HL-60 (cell line): ENCODE results near the gene ZNF26.

Experiments
- DNase-seq, 2 experiments: peaks; one replicate each; pipeline ENCODE4 v3.0.0-alpha.2; 2010 to 2020; ENCODE audit warnings: low read depth in 1 of 2, low spot score in 1 of 2
- H3K27ac ChIP-seq: fragments of 250-450 bp; sonication (Bioruptor Pico); replicated peaks from 2 replicates; pipeline ENCODE4 v1.5.1; 2020; ENCODE audit warnings: mild to moderate bottlenecking, moderate library complexity
- H3K27me3 ChIP-seq: fragments of 250-450 bp; sonication (Bioruptor Pico); 2 replicates; pipeline ENCODE4 v1.5.1; 2021; ENCODE audit warnings: mild to moderate bottlenecking, moderate library complexity; ENCODE audit not compliant: insufficient read depth, poor library complexity, severe bottlenecking
- H3K4me3 ChIP-seq: replicated peaks from 2 replicates; pipeline ENCODE4 v1.5.1; 2011; ENCODE audit warnings: mild to moderate bottlenecking, control low read depth, low read length; ENCODE audit not compliant: insufficient read depth
- GABPA ChIP-seq: IDR thresholded peaks from 2 replicates; pipeline ENCODE4 v1.6.1; 2012; ENCODE audit warnings: low read depth
- POLR2AphosphoS5 ChIP-seq: IDR thresholded peaks from 2 replicates; pipeline ENCODE4 v1.6.1; 2012; ENCODE audit warnings: low read depth
- SPI1 ChIP-seq: IDR thresholded peaks from 2 replicates; pipeline ENCODE4 v1.6.1; 2012; ENCODE audit warnings: low read depth, mild to moderate bottlenecking, borderline replicate concordance
- TF ChIP-seq, protein P1 (sequence below): IDR thresholded peaks from one replicate; pipeline ENCODE4 v1.5.1; 2011; ENCODE audit warnings: low read length, control low read depth, inconsistent platforms; ENCODE audit not compliant: insufficient read depth
- TF ChIP-seq, protein P2 (sequence below): IDR thresholded peaks from 2 replicates; pipeline ENCODE4 v1.6.1; 2012; ENCODE audit warnings: low read depth; ENCODE audit not compliant: insufficient replicate concordance

Gene ZNF26

DNA sequence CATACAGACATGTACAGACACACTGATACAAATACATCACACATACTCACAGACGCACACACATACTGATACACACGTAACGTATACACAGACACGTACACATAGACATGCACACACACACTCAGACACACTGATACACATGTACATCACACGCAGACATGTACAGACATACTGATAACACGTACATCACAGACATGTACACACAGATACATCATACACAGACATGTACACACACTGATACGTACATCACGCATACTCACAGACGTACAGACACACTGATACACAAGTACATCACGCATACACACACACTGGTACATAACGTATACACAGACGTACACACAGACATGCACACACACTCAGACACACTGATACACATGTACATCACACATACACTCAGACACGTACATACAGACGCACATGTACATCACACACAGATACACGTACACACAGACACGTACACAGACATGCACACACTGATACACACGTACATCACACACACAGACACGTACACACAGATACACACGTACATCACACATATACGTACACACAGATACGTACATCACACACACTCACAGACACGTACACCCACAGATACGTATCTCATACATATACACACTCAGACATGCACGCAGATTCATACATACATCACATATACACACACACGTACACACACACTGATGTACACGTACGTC lies 35.2 kb upstream of the ZNF26 start:
- DNase-seq, result no peak
- Histone ChIP-seq H3K4me3 (no peak overlapping the region), H3K27ac (no peak overlapping the region), H3K27me3 (no peaks in the 10 kb centered on the region)
- TF ChIP-seq, protein P1, sequence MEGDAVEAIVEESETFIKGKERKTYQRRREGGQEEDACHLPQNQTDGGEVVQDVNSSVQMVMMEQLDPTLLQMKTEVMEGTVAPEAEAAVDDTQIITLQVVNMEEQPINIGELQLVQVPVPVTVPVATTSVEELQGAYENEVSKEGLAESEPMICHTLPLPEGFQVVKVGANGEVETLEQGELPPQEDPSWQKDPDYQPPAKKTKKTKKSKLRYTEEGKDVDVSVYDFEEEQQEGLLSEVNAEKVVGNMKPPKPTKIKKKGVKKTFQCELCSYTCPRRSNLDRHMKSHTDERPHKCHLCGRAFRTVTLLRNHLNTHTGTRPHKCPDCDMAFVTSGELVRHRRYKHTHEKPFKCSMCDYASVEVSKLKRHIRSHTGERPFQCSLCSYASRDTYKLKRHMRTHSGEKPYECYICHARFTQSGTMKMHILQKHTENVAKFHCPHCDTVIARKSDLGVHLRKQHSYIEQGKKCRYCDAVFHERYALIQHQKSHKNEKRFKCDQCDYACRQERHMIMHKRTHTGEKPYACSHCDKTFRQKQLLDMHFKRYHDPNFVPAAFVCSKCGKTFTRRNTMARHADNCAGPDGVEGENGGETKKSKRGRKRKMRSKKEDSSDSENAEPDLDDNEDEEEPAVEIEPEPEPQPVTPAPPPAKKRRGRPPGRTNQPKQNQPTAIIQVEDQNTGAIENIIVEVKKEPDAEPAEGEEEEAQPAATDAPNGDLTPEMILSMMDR, result no peak
- TF ChIP-seq, protein P2, sequence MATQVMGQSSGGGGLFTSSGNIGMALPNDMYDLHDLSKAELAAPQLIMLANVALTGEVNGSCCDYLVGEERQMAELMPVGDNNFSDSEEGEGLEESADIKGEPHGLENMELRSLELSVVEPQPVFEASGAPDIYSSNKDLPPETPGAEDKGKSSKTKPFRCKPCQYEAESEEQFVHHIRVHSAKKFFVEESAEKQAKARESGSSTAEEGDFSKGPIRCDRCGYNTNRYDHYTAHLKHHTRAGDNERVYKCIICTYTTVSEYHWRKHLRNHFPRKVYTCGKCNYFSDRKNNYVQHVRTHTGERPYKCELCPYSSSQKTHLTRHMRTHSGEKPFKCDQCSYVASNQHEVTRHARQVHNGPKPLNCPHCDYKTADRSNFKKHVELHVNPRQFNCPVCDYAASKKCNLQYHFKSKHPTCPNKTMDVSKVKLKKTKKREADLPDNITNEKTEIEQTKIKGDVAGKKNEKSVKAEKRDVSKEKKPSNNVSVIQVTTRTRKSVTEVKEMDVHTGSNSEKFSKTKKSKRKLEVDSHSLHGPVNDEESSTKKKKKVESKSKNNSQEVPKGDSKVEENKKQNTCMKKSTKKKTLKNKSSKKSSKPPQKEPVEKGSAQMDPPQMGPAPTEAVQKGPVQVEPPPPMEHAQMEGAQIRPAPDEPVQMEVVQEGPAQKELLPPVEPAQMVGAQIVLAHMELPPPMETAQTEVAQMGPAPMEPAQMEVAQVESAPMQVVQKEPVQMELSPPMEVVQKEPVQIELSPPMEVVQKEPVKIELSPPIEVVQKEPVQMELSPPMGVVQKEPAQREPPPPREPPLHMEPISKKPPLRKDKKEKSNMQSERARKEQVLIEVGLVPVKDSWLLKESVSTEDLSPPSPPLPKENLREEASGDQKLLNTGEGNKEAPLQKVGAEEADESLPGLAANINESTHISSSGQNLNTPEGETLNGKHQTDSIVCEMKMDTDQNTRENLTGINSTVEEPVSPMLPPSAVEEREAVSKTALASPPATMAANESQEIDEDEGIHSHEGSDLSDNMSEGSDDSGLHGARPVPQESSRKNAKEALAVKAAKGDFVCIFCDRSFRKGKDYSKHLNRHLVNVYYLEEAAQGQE, result no peak
- TF ChIP-seq SPI1 (no peak), GABPA (no peak), POLR2AphosphoS5 (no peak)

- no peaks in the 10 kb centered on the region for H3K27me3 ChIP-seq
- DNase-seq, result no peak
- no peak overlapping the region for H3K4me3 ChIP-seq
- TF ChIP-seq SPI1, result no peak
- TF ChIP-seq, protein P2, result no peak
- TF ChIP-seq GABPA, result no peak
- H3K27ac ChIP-seq, result no peak overlapping the region
Observed at GRCh38 chr12:132951649-132952048, 34.5 kb upstream of the ZNF26 start.

DNA sequence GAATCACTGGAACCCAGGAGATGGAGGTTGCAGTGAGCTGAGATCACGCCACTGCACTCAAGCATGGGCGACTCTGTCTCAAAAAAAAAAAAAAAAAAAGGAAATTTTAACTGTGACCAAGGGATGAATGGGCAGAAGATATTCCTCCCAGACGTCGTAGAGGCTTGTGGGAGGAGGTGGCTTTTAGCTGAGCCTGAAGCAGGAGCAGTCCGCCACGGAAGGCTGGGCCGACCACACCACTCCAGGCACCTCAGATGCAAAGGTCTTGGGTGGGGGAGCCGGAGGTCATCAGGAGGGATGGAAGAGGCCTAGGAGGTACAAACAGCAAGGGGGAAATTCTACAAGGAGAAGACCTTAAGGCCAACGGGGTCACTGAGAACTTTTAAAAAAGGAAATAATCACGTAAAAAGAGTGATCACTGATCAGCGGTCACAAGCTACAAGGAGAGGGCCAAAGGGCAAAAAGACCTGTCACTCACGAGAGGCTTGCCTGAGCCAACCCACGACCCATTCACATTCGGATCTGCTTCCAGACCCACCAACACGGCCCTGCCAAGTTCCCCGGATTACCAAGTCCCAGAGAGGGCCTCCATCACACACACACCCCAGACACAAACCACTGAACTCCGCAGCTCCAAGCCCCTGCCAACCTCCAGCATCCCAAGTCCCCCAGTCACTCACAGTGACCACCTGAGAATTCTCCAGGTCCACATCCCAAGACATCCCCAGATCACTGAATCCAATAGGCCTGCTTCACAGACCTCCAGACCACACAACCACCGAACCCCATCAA lies 33.6 kb upstream of the ZNF26 start:
- Histone ChIP-seq H3K4me3 (no peak overlapping the region), H3K27ac (no peak overlapping the region), H3K27me3 (no peaks in the 10 kb centered on the region)
- TF ChIP-seq, protein P2, result no peak
- TF ChIP-seq POLR2AphosphoS5, result no peak
- no peak for TF ChIP-seq SPI1
- TF ChIP-seq, protein P1, result no peak
- no peak for TF ChIP-seq GABPA
- no peak for DNase-seq
